NCI-H1417 treated with DMSO at 0.1 percent for 48 hours (cell line): ENCODE data around the gene TTC34.

Source experiments
- DNase-seq: peaks from one replicate; lab custom pipeline; 2025; lab: John Stamatoyannopoulos, UW

The TTC34 gene

DNA sequence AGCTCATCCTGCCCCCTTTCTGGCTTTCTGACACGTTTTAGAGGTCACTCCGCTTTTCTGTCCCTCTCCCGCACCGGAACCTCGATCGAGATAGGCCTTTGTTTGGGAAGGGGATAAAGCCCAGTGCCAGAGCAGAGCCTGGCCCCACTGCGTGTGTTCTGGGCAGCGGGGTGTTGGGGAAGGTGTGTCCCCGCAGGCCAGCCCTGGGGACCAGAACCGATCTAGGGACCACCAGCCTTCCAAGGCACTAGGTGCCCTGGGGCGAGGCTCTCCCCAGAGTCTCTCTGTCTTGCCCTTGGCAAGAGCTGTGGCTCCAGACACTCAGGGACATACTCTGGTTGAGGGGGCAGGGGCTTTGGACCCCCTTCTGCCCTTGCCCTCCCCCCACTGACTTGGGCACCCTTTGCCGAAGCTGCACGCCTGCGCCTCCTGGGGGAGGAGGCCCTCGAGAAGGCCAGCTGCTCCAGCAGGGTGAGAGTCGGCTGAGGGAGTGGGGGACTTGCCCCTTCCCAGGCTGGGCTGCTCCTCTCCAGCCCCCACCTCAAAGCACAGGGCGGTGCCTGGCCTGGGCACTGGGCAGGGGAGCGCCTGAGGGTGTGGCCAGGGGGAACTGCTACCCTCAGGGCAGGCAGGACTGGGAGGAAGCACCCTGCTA lies 198.5 kb downstream of the TTC34 start:
- DNase-seq: no peak

DNA sequence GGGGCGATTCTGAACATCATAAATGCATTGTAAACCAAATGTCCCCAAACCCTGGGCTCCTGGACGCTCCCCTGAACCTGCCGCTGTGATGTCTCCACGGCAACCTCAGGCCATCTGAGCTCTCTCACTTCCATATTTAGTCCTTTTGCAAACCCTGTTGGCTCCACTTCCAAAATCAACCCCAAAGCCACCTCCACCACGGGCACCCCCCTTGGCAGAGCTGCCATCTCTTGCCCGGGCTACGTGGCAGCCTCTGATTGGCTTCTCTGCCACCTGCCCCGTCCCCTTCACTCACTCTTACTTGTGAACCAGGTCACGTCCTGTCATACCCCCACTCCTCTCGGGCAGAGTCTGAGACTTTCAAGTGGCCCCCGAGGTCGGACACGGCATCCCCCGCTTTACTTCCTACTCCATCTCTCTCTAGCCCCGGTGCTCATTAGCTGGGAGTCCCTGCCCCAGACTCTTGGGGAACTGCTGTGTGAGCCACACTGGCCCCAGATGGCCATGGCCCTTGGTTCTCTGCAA lies 199.1 kb downstream of the TTC34 start:
- DNase-seq: no peak

DNA sequence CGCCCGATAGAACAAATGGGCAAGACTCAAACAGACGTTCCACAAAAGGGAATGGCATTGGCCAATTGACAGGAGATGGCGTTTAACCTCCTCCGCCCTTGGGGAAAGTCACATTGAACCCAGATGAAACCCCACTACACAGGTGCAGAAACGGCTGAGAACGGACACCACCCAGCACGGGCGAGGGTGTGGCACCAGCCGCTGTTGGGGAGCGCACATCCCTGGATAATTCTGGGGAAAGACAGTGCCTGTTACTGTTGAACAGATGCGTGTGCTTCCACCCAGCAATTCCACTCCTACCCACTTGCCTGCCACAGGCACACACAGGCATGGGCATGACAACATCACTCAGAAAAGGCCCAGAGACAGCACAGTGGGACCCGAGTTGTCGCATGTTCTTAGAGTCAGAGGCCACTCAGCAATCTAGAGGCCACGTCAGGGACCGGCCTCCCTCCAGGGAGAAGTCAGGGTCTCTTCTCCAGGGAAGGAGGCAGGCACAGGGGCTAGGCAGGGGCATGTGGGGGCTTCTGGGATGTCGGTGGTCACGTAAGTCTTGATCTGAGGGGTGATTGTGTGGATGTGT lies 199.7 kb downstream of the TTC34 start:
- no peak for DNase-seq

DNA sequence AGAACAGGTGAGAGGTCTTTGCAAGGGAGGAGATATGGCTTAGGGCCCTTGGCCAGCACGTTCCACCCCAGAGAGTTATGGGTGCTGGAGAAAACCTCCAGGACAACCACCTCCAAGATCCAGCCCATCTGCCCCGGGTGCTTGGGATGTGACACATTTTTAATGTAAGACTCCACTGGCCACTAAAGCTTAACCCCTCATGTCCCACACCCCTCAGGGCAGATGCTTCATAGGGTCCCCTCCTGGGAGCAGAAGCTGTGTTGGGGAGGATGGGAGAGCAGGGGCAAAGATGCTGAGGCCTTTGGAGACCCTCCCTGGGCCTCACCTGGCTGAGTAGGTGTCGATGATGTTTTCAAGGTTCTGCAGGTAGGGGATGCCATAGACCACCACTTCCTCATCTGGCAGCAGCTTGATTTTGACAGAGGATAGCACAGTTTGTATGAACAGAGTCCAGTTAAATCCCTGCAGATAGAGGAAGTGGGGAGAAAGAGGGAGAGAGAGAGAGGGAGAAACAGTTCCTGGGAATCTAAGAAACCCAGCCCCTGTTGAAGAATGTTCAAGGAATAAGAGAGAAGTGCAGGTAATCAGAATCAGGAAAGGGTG lies 203.1 kb downstream of the TTC34 start:
- DNase-seq: no peak

DNA sequence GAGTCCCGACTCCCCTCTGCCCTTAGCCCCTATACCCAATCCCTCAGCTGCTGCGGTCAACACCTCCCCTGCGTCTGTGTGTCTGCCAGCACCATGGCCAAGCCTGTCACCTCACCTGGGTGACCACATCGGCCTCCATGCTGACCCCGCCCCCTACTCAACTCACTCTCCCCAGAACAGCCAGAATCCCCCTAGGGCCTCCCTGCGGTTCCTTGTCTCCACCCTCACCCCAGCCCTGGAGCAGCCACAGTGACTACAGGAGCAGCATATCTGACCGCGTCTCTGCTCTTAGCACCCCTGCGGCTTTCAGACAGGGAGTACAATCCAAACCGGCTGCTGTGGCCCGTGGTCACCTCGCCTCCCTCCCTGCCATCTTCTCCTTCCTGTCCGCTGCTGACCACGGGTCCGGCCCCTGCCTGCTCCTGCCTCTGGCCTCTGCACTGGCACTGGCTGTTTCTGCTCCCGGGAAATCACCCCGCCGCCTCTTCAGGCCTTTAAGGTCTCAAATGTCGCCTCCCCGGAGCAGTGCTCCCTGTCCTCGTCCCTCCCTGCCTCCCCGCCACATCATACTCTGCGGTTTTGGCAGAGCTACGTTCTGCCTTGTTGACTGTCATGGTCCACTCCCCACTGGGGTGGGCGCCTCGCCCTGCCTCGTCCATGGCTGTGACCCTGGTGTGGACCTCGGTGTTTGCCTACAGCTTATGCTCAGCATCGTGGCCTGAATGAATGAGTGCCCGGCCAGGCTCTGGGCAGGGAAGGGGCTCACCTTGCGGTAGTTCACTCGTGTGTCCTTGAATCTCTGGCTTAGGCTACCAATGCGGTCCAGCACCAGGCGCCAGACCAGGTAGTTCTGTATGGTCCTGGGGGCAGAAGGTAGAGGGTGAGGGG lies 203.8 kb downstream of the TTC34 start:
- no peak for DNase-seq

DNA sequence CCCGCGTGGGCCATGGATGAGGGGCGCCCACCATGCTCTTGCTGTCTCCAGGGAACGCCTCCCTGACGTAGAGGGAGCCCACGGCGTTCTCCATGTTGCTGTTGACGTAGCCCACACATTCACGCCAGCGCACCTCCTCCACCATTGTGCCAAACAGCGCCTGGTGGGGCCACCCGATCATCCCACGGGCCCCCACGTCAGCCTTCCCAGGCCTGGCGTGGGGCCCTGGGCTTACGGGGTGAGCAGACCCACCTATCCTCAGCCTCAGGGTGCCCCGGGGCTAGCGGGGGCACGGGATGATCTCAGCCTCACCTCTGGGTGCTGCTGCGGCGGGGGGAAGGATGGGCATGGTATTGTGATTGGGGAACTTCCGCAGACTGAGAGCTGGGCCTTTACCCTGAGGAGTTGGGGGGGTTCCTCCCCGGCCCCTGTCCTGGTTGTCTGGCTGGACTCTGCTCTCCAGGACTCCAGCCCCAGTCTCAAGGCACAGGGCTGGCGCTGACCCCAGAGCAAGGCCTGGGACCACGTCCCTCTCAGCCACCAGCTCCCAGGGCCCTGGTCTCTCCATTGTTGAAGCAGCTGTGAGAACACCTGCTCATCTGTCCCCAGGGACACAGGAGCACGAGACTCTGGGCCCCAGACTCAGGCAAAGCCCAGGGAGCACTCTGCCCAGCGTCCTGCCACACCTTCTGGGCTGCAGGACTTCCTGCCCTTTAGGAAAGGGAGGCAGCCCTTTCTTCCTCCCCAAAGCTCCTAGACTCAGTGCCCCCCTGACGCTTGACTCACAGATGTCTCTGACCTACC lies 204.8 kb downstream of the TTC34 start:
- no peak for DNase-seq

DNA sequence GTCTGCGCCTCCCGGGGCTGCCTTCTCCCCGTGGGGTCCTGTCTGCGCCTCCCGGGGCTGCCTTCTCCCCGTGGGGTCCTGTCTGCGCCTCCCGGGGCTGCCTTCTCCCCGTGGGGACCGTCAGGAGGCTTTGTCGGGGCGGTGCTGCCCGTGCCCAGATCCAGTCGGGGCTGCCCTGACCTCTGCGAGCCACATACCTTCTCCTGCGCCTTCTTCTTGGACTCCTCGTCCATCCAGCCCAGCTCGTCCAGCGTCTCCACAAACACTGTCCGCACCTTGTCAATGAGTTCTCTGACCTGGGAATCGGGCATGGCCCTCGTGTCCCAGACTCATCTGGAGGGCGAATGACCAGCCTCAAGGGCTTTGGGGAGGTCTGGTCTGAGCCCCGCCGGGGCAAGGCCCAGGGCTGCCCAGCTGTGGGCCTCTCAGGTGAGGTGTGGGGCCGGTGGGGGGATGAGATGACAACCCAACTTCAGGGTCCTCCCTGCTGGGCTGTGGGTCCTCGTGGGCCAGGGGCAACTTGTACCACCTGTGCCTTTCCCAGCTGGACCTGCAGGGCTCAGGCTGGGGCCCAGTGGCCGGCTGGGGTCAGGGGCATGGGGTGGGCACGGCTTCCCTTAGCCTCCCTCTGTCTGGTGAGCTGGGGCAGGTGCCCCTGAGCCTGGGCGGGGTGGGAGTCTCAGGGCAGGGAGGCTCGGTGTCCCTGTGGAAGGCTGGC lies 205.5 kb downstream of the TTC34 start:
- DNase-seq: no peak

DNA sequence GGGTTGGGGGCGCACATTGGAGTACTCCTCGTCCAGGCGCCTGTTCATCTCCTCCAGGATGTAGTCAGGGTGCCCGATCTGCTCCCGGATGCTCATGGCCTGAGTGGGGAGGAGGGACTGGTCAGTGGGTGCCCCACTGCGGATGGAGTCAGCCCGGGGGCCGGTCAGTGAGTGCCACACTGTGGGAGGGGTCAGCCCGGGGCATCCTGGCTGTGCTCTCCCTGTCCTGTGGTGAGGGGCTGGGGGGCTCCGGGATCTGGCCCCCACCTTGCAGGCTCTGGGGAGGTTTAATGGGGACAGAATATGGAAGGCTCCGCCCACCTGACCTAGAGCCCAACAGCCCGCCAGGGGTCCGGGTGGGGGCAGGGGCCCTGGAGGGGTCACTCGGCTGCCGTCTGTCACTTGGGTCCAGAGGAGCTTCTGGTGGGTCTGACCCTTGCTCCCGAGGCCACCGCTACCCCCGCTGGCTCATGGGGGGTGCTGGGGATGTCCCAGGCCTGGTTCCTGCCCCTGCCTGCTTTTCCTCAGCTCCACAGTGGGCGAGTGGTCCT lies 206.2 kb downstream of the TTC34 start:
- no peak for DNase-seq

DNA sequence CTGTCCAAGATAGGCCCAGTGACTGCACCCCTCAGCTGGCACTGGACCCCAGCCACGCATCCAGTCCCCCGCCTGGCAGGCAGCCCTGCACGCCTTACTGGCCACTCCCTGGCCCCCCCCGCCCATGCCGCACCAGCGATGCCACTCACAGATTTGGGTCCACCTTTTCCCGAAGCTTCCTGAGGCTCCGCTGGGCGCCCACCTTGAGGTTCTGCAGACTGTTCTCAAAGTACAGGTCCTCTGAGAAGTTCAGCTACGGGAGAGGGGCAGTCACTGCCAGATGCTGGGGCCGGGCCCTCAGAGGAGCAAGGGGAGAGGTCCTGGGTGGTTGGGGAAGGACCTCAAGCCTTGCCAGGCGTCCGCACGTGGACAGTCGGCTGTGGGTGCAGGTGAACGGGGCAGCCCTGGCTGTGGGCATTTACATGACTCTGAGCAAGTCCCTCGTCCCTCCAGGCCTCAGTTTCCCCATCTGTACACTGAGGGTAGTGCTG lies 206.8 kb downstream of the TTC34 start:
- DNase-seq: no peak

DNA sequence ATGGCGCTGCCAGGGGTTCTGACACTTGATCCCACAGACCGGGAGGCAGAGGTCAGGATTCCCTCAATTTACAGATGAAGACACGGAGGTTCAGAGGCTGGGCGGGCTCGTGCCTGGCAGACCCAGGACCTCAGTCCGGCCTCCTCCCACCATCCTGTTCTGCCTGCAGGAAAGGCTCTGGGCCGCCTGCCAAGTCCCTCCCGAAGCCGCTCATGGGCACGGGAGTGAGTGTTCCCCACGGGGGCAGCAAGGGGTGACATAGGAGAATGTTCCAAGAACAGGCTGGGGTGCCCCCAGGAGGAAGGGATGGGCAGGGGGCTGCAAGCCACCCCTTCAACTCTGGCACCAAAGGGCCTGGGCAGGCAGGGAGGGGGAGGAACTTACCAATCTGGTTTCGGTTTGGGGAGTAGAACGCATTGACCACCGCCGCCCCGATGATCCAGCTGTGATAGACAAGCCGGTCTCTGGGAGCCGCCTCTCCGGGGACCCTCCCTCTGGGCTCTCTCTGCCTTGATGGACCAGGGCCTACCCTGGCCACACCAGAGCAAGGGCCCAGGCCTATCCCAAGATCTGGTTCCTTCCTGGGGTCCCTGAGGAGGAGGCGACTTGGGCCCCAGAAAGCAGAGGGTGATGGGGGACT lies 207.4 kb downstream of the TTC34 start:
- DNase-seq: no peak

DNA sequence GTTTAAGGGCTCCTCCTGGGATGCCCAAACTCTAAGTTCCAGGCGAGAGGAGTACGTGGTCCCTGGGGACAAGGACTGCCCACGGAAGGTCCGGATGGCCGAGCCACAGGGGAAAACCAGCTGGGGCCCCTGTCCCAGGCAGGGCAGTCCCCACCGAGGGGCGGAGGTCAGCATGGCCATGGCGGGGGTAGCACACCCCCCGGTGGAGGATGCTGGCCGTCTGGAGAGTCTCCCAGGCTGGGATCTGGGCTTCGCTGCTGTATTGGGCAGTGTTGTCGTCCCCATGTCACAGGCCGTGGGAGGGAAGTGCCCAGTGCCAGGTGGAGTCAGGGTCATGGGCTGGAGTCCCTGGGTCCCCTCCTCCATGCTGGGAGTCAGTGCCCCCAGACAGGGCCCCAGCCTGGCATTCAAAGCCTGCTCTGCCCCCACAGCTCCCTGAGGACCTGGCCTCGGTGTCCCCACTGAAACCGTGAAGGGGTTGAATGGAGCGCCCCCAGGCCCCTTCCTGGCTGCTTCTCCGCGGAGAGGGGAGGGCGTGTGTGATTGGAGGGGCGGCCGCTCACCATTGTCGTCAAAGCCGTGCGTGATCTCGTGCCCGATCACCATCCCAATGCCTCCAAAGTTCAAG lies 208.1 kb downstream of the TTC34 start:
- DNase-seq: no peak

DNA sequence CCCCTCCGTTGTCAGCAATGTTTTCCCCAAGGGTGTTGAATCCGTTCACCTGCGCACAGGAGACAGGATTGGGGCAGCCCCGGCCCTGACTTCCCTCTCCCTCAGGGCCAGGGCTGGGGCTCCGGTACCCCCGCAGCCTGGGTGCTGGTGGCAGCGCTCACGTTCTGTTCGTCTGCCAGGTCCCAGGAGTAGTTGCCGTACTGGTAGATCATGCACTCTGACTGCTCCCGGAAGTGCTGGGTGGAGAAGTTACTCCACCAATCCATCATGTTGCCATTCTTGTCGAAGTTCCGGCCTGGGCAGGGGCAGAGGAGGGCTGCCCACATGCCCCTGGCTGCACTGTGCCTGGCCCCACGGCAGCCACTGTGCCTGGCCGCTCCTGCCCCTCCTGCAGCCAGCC lies 208.8 kb downstream of the TTC34 start:
- no peak for DNase-seq

DNA sequence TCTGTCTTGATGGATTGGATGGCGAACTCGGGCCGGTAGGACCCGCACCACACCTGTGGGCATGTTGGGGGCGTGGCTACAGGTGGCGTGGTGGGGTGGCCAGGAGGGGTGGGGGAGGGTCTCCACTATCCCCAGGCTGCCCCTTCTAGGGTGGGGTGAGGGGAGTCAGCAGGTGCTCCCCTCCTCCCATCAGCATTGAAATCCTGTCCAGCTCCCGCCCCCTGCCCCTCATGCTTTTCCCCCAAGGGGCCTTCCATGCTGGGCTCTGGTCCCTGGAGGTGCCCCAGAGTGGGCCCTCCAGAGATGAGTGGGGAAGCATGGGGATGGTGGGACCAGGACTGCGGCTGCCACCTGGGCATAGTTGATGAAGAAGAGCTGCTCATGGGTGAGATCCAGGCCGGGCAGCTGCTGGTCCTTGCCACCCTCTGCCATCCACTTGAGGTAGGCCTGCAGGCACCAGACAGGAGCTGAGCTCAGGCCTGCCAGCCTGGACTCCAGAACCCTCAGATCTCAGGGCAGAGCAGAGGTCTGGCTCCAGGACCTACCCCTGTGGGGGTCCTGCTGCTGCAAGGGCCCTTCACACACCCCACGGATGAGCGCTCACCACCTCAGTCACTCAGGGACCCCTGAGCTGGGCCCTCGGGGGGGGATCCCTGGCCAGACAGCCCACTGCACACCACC lies 209.8 kb downstream of the TTC34 start:
- DNase-seq: no peak

DNA sequence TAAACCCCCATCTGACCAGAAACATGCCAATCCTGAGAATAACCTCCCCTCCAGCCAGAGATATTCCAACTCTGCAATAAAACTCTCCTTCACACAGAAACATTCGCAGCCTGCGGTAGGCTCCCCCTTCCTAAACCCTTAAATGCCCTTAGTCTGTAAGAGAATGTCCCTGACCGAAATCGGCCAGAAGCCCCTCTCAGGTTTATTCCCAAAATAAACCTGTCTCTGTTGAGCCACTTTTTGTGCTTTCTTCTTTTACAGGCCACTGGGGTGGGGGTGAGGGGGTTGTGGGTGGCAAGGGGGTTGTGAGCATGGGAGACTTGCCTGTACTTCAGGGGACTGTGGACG lies 210.3 kb downstream of the TTC34 start:
- no peak for DNase-seq

DNA sequence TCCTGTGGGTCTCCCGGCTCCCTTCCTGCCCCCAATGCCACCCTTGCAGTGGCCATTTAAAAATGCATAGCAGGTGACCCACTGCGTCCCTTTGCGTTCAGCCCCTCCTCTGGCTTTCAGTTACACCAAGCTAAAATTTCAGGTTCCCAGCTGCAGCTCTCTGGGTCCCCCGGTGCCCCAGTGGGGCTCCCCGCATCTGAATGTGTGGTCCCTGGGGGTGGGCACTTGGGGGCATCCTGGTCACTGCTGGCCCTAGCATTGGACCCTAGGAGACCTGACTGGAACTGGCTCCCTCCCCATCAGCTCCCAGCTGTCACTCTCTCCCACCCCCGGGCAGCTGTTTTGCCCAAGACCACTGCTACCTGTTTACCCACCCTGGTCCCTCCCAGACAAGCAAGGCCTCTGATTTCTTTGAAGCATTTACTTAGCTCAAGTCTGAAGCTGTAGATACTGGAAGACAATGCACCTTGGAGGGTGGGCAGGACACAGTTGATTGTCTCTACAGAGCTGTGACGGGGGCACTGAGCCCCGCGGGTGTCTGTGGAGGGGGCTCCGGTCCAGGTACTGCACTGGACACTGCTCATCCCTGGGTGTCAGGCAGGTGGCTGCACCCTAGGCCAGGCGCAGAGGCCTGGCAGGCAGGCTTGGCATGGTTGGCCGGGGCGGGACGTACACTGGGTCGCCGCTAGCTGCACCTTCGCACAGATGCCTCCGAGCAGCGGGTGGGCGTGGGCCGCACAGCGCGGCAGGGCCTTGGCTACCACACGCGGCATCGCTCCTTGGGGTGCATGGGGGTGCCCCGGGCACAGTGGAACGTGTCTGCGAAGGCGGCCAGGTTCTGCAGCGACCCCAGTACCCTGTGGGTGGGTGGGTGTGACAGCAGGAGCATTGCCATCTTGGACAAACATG lies 211.0 kb downstream of the TTC34 start:
- no peak for DNase-seq

DNA sequence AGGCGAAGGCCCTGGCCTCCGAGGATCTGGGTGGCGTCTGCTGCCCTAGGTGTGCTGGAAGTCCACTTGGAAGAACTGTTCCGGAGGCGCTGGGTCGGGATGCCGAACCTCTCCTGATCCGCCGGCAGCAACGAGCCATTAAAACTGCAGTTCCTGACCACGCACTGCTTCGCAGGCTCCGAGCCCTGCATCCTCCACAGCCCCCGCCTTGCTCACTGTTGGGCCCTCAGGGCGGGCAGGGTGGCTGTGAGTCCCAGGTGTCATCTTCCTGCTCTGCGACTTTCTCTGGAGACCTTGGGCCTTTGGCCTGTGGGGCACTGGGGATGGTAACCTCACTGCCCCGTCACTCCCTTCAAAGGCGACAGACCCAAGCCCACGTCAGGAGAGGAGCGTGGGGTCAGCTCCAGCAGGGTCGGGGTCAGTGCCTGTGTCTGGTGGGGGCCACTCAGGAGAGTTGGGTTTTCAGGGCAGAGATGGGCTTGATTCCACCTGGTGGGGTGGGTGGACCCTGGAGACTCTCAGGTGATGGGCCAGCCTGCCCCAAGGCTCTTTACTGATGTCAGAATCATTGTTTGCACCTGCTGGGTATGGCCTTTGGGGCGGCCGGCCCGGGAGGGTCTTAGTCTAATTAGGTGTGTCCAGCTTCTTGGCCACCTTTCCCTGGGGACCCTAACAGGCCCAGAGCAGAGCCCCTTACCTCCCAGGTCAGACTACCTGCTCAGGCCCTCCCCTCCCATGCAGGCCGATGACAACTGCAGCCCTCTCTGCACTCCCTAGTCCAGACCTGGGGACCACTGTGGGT lies 211.9 kb downstream of the TTC34 start:
- no peak for DNase-seq
